Measurements from ENCODE around the gene KCNQ5.

Gene KCNQ5

GRCh38 chr6:73108949-73109348 lies 487.1 kb downstream of the KCNQ5 start:
- no peaks in the 10 kb centered on the region for H3K4me1 ChIP-seq (ENCODE audit: control insufficient read depth, insufficient read depth, low read length)
- no peak overlapping the region for H3K9ac ChIP-seq (ENCODE audit: low read length)
- no peaks in the 10 kb centered on the region for H3K9me3 ChIP-seq (ENCODE audit: control insufficient read depth, low read length)
- no peaks in the 10 kb centered on the region for H3K36me3 ChIP-seq (ENCODE audit: control insufficient read depth, insufficient read depth, low read length)
- H3K4me3 ChIP-seq (ENCODE audit: low read length) = no peak overlapping the region
- H3K27me3 ChIP-seq (ENCODE audit: control insufficient read depth, insufficient read depth, low read length) = no peaks in the 10 kb centered on the region

- no peaks in the 10 kb centered on the region for H3K36me3 ChIP-seq (ENCODE audit: control insufficient read depth, insufficient read depth, low read length)
- no peak overlapping the region for H3K9ac ChIP-seq (ENCODE audit: low read length)
- H3K4me3 ChIP-seq (ENCODE audit: low read length) = no peak overlapping the region
- no peaks in the 10 kb centered on the region for H3K27me3 ChIP-seq (ENCODE audit: control insufficient read depth, insufficient read depth, low read length)
- H3K9me3 ChIP-seq (ENCODE audit: control insufficient read depth, low read length) = no peaks in the 10 kb centered on the region
- no peaks in the 10 kb centered on the region for H3K4me1 ChIP-seq (ENCODE audit: control insufficient read depth, insufficient read depth, low read length)
These were observed 487.8 kb downstream of the KCNQ5 start for GRCh38 chr6:73109659-73110058.

GRCh38 chr6:73116330-73116729 lies 494.5 kb downstream of the KCNQ5 start:
- Histone ChIP-seq H3K4me3 (ENCODE audit: low read length) (no peak overlapping the region), H3K27me3 (ENCODE audit: control insufficient read depth, insufficient read depth, low read length) (no peaks in the 10 kb centered on the region), H3K9ac (ENCODE audit: low read length) (no peak overlapping the region), H3K36me3 (ENCODE audit: control insufficient read depth, insufficient read depth, low read length) (no peaks in the 10 kb centered on the region), H3K4me1 (ENCODE audit: control insufficient read depth, insufficient read depth, low read length) (no peaks in the 10 kb centered on the region), H3K9me3 (ENCODE audit: control insufficient read depth, low read length) (no peaks in the 10 kb centered on the region)

- Histone ChIP-seq H3K9me3 (ENCODE audit: control insufficient read depth, low read length) (no peaks in the 10 kb centered on the region), H3K9ac (ENCODE audit: low read length) (no peak overlapping the region), H3K36me3 (ENCODE audit: control insufficient read depth, insufficient read depth, low read length) (no peaks in the 10 kb centered on the region)
These were observed 499.6 kb downstream of the KCNQ5 start for GRCh38 chr6:73121421-73121993.

GRCh38 chr6:73123632-73124329 lies 501.9 kb downstream of the KCNQ5 start:
- H3K9me3 ChIP-seq (ENCODE audit: control insufficient read depth, low read length) = no peaks in the 10 kb centered on the region
- no peaks in the 10 kb centered on the region for H3K36me3 ChIP-seq (ENCODE audit: control insufficient read depth, insufficient read depth, low read length)
- no peaks in the 10 kb centered on the region for H3K27me3 ChIP-seq (ENCODE audit: control insufficient read depth, insufficient read depth, low read length)
- no peaks in the 10 kb centered on the region for H3K4me1 ChIP-seq (ENCODE audit: control insufficient read depth, insufficient read depth, low read length)
- no peak overlapping the region for H3K9ac ChIP-seq (ENCODE audit: low read length)
- H3K4me3 ChIP-seq (ENCODE audit: low read length) = no peak overlapping the region

More at GRCh38 chr6:73121421-73121993, 499.6 kb downstream of the KCNQ5 start:
- H3K4me3 ChIP-seq (ENCODE audit: low read length) = no peak overlapping the region
- no peaks in the 10 kb centered on the region for H3K4me1 ChIP-seq (ENCODE audit: control insufficient read depth, insufficient read depth, low read length)
- no peaks in the 10 kb centered on the region for H3K27me3 ChIP-seq (ENCODE audit: control insufficient read depth, insufficient read depth, low read length)

- Histone ChIP-seq H3K9me3 (ENCODE audit: control insufficient read depth, low read length) (no peaks in the 10 kb centered on the region), H3K4me1 (ENCODE audit: control insufficient read depth, insufficient read depth, low read length) (no peaks in the 10 kb centered on the region), H3K27me3 (ENCODE audit: control insufficient read depth, insufficient read depth, low read length) (no peaks in the 10 kb centered on the region), H3K9ac (ENCODE audit: low read length) (no peak overlapping the region), H3K36me3 (ENCODE audit: control insufficient read depth, insufficient read depth, low read length) (no peaks in the 10 kb centered on the region), H3K4me3 (ENCODE audit: low read length) (no peak overlapping the region)
These were observed 508.0 kb downstream of the KCNQ5 start for GRCh38 chr6:73129653-73130443.

- Histone ChIP-seq H3K27me3 (ENCODE audit: control insufficient read depth, insufficient read depth, low read length) (no peaks in the 10 kb centered on the region), H3K9me3 (ENCODE audit: control insufficient read depth, low read length) (no peaks in the 10 kb centered on the region), H3K36me3 (ENCODE audit: control insufficient read depth, insufficient read depth, low read length) (no peaks in the 10 kb centered on the region), H3K9ac (ENCODE audit: low read length) (no peak overlapping the region), H3K4me3 (ENCODE audit: low read length) (no peak overlapping the region), H3K4me1 (ENCODE audit: control insufficient read depth, insufficient read depth, low read length) (no peaks in the 10 kb centered on the region)
These were observed 509.8 kb downstream of the KCNQ5 start for GRCh38 chr6:73131706-73132105.

GRCh38 chr6:73134588-73134987 lies 512.7 kb downstream of the KCNQ5 start:
- H3K27me3 ChIP-seq (ENCODE audit: control insufficient read depth, insufficient read depth, low read length) = no peaks in the 10 kb centered on the region
- no peak overlapping the region for H3K9ac ChIP-seq (ENCODE audit: low read length)
- H3K4me3 ChIP-seq (ENCODE audit: low read length) = no peak overlapping the region
- H3K36me3 ChIP-seq (ENCODE audit: control insufficient read depth, insufficient read depth, low read length) = no peaks in the 10 kb centered on the region
- H3K9me3 ChIP-seq (ENCODE audit: control insufficient read depth, low read length) = no peaks in the 10 kb centered on the region
- H3K4me1 ChIP-seq (ENCODE audit: control insufficient read depth, insufficient read depth, low read length) = no peaks in the 10 kb centered on the region

GRCh38 chr6:73139681-73140383 lies 518.0 kb downstream of the KCNQ5 start:
- Histone ChIP-seq H3K4me1 (ENCODE audit: control insufficient read depth, insufficient read depth, low read length) (no peaks in the 10 kb centered on the region), H3K9ac (ENCODE audit: low read length) (no peak overlapping the region), H3K27me3 (ENCODE audit: control insufficient read depth, insufficient read depth, low read length) (no peaks in the 10 kb centered on the region), H3K9me3 (ENCODE audit: control insufficient read depth, low read length) (no peaks in the 10 kb centered on the region), H3K4me3 (ENCODE audit: low read length) (no peak overlapping the region), H3K36me3 (ENCODE audit: control insufficient read depth, insufficient read depth, low read length) (no peaks in the 10 kb centered on the region)

GRCh38 chr6:73143551-73143950 lies 521.7 kb downstream of the KCNQ5 start:
- Histone ChIP-seq H3K9ac (ENCODE audit: low read length) (no peak overlapping the region), H3K9me3 (ENCODE audit: control insufficient read depth, low read length) (no peaks in the 10 kb centered on the region), H3K4me3 (ENCODE audit: low read length) (no peak overlapping the region), H3K27me3 (ENCODE audit: control insufficient read depth, insufficient read depth, low read length) (no peaks in the 10 kb centered on the region), H3K4me1 (ENCODE audit: control insufficient read depth, insufficient read depth, low read length) (no peaks in the 10 kb centered on the region), H3K36me3 (ENCODE audit: control insufficient read depth, insufficient read depth, low read length) (no peaks in the 10 kb centered on the region)

- no peaks in the 10 kb centered on the region for H3K4me1 ChIP-seq (ENCODE audit: control insufficient read depth, insufficient read depth, low read length)
- no peaks in the 10 kb centered on the region for H3K36me3 ChIP-seq (ENCODE audit: control insufficient read depth, insufficient read depth, low read length)
- H3K9me3 ChIP-seq (ENCODE audit: control insufficient read depth, low read length) = no peaks in the 10 kb centered on the region
- no peak overlapping the region for H3K4me3 ChIP-seq (ENCODE audit: low read length)
- no peaks in the 10 kb centered on the region for H3K27me3 ChIP-seq (ENCODE audit: control insufficient read depth, insufficient read depth, low read length)
- H3K9ac ChIP-seq (ENCODE audit: low read length) = no peak overlapping the region
These were observed 522.7 kb downstream of the KCNQ5 start for GRCh38 chr6:73144516-73144915.

- no peaks in the 10 kb centered on the region for H3K9me3 ChIP-seq (ENCODE audit: control insufficient read depth, low read length)
These were observed 523.8 kb downstream of the KCNQ5 start for GRCh38 chr6:73145690-73146089.

More at GRCh38 chr6:73145690-73146089, 523.8 kb downstream of the KCNQ5 start:
- no peak overlapping the region for H3K9ac ChIP-seq (ENCODE audit: low read length)
- no peaks in the 10 kb centered on the region for H3K4me1 ChIP-seq (ENCODE audit: control insufficient read depth, insufficient read depth, low read length)
- H3K4me3 ChIP-seq (ENCODE audit: low read length) = no peak overlapping the region
- H3K27me3 ChIP-seq (ENCODE audit: control insufficient read depth, insufficient read depth, low read length) = no peaks in the 10 kb centered on the region
- H3K36me3 ChIP-seq (ENCODE audit: control insufficient read depth, insufficient read depth, low read length) = no peaks in the 10 kb centered on the region
